ENCODE data around the gene NAGPA. TPM values are rescaled to one million over a fixed set of nuclear protein-coding genes. Genes with fewer than 3 reads are reported as not detected.
"Not testable (repeated sequence)": the region's sequence is repeated elsewhere in the genome, so short reads cannot be mapped to it uniquely, and the experiment has no call there.

NAGPA gene
- total RNA-seq, 1 donor from 2014 or later: 73.7 TPM

DNA sequence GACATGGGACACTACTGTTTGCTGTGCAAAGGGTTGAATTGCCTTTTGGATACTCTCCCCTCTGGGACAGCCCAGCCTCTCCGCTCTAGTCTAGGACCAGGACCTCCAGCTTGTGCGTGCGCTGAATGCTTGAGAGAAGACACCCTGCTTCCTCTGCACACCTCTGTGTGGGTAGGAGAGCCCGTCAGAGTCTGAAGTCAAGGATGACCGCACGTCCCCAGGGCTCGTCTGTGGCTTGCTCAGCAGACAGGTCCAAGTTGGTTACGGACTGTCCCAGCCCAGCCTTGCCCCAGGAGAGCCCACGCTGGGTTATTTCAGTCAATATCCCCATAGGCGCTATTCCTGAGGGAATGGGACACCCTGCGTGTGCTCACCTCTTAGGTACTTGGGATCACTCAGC, 28.3 kb upstream of the NAGPA start:
- DNase-seq (ENCODE audit: extremely low read depth, low read depth, low spot score): no peak

DNA sequence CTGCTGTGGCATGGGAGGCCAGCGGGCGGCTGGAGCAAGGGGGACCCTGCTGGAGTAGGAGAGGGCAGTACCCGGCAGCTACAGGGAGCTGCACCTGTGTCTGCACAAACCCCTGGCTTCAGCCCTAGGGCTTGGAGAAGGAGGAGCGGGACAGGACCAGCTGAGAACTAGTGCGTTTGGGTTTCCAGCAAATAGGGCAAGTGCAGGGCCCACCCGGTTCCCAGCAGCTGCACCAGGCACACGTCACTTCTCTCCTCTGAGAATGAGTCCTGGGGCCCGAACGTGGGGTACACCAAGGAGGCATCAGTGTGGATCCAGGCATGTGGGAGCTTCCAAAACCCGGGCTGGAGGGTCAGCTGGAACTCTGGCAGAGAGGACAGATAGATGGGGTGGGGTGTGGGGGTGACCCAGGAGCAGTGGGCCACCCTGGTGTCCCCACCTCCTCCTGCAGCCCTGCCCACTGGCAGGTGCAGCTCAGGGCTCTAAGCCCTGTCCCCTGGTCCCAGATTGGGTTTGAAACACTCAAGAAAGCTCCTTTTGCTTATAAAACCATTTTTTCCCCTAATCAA, 26.4 kb upstream of the NAGPA start:
- no peak for DNase-seq (ENCODE audit: extremely low read depth, low read depth, low spot score)

DNA sequence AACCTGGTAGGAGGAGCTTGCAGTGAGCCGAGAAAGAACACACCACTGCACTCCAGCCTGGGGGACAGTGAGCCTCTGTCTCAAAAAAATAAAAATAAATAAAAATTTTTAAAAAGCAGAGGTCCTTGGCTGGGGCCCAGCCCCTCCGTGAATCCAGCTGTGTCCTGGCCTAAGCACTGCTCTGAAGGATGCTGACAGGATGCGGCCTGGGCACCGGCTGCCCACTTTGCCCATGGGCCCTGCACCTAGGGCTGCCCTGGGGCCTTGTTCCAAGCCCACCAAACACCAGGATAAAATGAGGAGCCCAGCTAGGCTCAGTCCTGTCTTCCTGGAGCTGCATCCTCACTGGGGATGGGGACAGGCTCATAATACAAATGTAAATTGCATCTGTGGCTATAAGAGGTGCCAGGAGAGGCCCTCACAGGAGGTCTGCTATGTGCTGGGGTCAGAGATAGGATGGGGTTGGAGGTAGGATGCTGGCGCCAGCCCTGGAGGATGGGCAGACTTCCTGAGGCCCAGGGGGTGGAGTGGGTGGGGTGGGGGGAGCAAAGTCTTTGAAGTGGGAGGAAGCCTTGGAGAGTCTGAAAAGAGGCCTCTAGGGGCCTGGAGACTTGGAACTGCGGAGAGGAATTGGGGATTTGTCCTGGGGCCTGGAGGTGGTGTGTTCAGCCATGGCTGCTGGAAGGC, 25.8 kb upstream of the NAGPA start:
- no peak for DNase-seq (ENCODE audit: extremely low read depth, low read depth, low spot score)

DNA sequence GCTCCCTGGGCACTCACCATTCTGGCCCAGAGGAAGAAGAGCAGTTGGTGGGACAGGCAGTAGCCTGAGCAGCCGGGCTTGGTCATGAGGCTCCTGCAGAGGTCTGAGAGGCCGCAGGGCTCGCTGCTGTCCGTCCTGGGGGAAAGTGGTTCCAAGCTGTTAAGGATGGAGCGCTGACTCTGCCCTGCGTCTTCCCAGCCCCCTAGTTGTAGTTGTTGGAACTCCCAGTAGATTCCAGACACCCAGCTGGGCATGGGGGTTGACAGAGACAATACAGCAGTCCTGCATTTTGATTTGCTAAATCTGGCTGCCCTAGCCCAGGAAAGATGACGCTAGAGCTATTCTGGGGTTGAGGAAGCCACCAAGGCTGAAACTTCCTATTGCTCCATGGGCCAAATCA, 24.7 kb upstream of the NAGPA start:
- DNase-seq (ENCODE audit: extremely low read depth, low read depth, low spot score): no peak

DNA sequence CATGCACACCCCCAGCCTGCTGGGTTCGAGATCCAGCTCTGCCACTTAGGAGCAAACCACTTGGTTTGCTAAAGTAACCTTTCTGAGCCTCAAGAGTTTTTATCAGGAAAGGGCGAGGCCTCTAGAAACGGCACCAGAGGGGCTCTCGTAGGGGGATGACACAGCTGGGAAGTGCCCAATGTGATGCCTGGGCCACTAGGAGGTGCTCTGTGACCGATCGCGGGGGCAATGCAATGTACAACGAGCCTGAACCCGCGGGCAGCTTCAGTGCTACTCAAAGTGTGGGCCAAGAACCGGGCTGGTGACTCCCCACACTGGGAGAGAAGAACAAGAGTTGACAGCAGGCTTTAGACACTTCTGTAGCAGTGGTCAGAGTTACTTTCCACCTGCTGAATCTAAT, 22.6 kb upstream of the NAGPA start:
- DNase-seq (ENCODE audit: extremely low read depth, low read depth, low spot score): no peak

DNA sequence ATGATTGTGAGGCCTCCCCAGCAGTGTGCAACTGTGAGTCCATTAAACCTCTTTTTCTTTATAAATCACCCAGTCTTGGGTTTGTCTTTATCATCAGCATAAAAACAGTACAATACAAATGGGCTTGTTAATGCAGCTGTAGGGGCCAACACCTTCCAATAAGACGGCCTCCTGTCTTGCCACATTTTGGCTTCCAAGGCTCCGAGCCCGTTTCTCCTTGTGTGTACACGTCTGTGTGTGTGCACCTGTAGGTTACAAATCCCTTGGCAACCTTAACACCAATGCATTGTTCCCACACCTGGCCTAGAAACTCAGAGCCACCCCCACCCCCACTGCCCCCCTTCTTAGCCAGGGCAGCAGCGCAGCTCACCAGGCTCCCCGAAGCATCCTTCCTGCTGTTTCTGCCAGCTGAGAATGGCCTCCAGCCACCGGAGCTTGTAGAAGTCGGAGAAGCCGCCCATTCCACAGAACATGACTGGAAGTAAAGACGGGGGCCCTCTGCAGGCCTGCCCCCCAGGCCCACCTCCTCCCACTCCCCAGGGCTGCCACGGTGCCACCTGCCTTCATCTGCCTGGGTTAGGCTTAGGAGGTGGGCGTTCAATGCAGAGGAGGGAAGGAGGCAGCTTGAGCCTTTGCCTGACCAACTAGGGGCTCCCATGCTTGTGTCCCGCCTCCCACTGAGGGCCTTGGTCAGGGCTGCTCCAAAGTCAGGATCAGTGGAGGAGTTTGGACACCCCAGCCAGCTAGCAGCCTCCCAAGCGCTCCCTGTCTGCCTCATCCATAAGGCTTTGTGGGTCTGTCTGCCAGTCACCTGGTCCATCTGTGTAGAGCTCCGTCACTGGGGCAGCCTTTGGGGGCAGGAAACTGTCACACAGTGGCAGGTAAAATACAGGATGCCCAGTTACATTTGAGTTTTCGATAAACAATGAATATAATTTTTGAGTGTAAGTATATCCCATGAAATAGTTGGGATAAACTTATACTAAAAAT, 21.4 kb upstream of the NAGPA start:
- no peak for DNase-seq (ENCODE audit: extremely low read depth, low read depth, low spot score)

DNA sequence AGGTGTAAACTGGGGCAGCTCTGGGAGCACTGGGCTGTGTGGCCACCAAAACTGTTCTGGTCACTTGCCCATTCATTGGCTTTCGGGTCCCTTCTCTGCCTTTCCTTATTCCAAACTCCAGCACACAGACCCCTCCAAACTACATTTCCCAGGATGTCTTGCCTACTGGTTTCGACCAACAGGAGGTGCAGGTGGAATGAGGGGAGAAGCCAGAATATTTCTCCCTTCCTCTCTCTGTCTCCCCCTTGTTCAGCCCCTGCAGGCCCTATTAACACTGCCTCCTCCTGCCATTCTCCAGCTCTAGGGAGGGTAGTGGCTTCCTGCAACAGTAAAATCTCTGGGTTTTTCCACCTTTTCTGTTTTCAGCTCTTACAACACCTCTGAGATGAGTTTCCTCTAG, 13.2 kb upstream of the NAGPA start:
- no peak for DNase-seq (ENCODE audit: extremely low read depth, low read depth, low spot score)

DNA sequence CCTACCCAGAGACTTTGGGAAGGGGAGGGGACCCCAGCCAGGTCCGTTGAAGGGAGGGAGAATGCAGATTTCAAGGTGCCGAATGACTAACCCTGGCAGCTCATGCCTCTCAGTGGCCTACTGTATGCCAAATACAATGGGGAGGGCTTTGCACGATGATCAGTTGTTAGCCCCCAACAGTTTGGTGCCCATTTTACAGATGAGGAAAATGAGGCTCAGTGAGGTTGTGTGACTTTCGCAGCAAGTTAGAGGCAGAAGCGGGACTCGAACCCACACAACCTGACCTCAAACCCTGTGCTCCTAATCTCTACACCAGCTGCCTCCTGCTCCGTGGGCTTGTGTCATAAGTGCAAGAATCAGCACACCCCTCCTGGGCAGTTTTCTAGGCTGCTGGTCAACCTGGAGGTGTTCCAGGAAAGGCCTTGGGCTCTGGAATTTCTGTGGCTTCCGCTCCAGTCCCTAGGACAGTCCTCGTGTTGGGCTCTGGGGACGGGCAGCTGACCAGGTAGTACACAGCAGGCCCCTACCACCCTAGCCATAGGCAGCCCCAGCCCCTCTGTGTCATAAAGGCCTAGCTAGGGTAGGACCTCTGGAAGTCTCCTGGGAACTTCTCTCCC, 11.9 kb upstream of the NAGPA start:
- no peak for DNase-seq (ENCODE audit: extremely low read depth, low read depth, low spot score)

DNA sequence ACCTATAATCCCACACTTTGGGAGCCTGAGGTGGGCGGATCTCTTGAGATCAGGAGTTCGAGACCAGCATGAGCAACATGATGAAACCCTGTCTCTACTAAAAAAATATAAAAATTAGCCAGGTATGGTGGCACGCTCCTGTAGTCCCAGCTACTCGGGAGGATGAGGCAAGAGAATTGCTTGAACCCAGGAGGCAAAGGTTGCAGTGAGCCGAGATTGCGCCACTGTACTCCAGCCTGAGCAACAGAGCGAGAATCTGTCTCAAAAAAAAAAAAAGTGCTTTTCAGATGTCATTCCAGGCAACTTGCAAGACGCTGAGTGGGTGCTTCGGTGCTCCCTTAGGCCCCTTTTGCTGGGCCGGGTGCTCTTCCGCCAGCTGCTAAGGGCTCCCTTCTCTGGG, 10.8 kb upstream of the NAGPA start:
- DNase-seq (ENCODE audit: extremely low read depth, low read depth, low spot score): not testable (repeated sequence)

DNA sequence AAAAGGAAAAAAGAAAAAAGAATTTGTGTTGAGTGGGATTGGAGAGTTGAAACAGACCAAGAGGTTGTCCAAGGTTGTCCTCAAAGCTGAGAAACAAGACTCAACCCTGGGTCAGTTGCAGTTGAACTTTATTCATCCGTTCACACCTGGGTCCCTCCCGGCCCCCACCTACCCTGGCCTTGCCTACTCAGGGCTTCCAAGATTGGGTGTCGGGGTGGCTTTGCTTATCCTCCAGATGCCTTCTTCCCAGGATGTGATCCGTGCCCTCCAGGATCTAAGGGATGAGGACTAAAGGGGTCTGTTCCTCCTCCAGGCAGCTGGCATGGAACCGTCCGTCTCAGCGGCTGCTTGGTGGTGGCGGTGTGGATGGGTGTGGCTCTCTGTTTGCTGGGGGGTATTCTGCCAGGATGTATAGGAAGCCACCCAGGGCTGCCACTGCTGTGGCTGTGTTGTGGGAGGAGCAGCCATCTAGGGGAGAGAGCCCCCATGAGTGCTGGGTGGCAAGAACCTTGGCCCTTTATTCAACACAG, 10.3 kb upstream of the NAGPA start:
- no peak for DNase-seq (ENCODE audit: extremely low read depth, low read depth, low spot score)

DNA sequence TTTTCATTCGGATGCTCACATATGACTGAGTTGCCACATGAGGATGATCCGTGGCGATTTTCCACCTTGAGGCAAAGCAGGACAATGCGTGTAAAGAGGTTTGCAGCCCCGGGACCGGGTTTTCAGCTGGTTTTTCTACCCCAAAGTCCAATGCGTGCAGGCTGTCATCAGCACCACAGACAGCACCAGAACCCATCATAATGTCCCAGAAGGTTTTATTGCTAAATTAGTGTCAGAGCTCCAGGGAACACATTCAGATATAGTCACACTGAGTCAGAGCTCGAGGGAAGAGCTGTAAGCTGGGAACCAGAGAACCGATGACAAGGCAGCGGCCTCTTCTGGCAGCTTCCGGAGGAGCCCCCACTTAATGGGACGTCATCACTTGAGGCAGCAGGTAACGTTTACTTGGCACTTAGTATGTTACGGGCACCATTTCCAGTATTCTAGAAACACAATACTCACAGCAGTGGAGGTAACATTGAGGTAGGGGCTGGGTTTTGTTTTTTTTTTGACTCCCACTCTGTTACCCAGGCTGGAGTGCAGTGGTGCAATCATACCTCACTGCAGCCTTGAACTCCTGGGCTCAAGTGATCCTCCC, 8.9 kb upstream of the NAGPA start:
- DNase-seq (ENCODE audit: extremely low read depth, low read depth, low spot score): no peak

DNA sequence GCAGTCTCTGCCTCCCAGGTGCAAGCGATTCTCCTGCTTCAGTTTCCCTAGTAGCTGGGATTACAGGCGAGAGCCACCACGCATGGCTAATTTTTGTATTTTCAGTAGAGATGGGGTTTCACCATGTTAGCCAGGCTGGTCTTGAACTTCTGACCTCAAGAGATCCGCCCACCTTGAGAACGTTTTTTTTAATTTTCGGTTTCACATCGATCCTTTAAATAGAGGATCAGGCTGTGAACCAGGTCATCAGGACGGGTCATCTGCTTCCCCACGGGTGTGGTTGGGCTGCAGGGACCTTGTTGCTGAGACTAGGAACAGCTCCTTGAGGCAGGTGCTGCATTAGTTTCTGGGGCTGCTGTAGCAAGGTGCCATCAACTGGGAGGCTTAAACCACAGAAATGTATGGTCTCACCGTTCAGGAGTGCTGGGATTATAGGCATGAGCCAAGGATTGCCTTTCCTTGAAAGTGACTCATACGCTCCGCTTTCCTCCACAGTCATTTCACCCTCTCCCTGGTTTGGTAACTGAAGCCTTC, 7.9 kb upstream of the NAGPA start:
- DNase-seq (ENCODE audit: extremely low read depth, low read depth, low spot score): no peak

DNA sequence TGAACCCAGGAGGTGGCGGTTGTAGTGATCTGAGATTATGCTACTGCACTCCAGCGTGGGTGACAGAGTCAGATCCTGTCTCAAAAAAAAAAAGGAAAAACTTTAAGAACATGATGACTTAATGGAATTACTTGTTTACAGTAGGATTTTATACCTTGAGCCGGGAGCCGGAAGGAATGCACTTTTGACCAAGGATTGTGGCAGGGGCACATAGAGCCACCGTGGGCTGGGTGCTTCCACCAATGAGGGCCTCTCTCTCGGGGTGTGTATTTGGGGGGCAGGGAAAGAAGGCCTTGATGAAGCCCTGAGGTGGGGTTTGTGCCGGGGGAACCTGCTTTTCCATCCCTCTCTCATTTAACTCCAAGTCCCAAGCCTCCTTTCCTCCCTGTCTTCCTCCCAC, 6.7 kb upstream of the NAGPA start:
- no peak for DNase-seq (ENCODE audit: extremely low read depth, low read depth, low spot score)

DNA sequence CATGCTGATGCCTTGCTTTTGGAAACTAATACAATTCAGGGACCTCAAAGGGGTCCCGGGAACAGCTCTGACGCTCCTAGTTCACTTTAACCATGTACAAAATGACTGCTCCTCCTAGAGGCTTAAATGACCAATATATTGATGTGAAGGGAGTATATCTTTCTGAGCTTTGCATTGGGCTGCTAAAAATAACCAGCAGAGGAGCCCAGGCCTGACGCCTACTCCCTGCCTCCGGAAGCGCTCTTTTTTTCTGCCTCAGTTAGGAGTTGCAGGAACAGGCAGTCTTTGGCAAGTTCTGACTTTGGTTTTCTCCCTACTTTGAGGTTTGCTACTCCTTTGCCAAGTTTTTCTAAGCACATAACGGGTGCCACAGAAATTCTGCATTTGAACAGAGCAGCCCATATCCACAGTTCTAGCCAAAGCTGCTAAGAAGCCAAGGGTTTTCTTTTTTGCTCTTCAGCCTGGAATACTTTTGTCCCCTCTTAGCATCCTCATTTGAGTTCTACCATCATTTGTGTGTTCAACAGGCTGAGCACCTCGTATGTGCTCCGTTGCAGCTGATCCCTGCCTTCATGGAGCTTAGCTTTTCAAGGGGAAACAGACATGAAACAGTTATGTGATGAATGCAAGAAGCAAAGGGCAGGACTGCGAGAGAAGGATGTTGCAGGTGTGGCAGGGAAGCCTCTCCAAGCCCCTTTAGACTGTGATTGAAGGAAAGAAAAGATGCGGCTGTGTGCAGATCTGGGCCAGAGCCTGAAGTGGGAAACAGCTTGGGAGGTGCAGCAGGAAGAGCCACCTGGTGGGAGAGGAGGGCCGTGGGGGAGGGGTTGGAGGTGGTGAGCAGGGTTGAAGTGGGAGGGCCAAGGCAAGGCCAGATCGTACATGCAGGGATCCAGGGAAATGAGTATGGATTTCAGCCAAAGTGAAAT, 2.8 kb upstream of the NAGPA start:
- no peak for DNase-seq (ENCODE audit: extremely low read depth, low read depth, low spot score)

DNA sequence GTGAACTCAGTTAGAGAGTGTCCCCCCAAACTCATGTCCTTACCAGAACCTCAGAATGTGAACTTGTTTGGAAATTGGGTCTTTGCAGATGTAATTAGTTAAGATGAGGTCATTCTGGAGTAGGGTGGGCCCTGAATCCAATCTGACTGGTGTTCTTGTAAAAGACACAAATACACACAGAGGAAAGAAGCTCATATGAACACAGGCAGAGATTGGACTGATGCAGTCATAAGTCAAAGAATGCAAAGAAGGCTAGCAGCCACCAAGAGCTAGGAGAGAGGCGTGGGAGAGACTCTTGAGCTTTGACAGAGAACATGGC, 2.1 kb upstream of the NAGPA start:
- no peak for DNase-seq (ENCODE audit: extremely low read depth, low read depth, low spot score)

DNA sequence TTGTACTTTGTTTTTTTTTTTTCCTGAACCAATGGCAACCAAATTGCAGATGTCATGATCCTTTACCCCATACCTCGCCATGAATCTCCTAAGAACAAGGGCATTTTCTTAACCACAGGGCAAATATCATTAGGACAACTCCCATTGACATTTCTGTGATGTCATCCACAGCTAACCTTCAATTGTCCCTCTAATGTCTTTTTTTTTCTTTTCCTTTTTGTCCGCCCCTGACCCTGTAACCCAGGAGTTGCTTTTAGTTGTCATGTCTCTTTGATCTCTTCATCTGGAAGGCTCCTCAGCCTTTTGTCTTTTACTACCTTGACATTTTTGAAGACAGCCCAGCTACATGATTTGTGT, 410 bp upstream of the NAGPA start:
- DNase-seq (ENCODE audit: extremely low read depth, low read depth, low spot score): no peak

DNA sequence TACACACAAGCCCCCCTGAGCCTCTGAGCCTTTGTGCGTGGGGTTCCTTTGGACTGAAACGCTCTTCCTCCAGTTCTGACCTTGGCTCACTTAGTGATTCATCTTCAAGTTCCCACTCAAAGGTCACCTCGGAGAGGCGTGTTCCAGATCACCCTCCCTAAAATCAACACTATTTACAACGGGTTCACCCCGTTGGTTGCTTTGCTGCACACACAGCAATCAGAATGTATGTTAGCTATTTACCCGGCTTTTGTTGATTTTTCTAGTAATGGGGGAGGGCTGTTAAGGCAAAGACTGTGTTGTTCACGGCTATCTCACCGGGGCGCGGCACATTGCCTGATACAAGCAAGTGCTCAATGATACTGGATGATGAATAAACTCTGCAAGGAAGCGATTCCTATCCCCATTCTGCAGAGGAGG, 977 bp downstream of the NAGPA start:
- DNase-seq (ENCODE audit: extremely low read depth, low read depth, low spot score): no peak

DNA sequence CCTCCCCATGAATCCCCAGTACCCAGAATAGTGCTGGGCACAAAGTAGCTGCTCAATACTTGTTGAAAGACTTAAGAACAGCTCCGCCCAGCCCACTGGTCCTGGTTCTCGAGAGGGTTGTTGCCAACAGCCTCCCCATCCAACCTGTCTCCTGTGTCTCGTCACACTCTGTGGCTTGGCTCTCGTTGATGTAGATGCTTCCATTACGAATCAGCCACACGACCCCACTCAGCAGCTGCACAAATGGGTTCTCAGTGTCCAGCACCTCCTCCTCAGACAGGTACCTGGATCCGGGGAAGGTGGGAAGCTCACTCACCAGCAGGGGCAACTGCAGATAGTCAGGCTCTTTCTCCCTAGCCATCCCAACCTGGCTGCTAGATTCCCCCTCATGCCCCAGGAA, 2.1 kb downstream of the NAGPA start:
- no peak for DNase-seq (ENCODE audit: extremely low read depth, low read depth, low spot score)

DNA sequence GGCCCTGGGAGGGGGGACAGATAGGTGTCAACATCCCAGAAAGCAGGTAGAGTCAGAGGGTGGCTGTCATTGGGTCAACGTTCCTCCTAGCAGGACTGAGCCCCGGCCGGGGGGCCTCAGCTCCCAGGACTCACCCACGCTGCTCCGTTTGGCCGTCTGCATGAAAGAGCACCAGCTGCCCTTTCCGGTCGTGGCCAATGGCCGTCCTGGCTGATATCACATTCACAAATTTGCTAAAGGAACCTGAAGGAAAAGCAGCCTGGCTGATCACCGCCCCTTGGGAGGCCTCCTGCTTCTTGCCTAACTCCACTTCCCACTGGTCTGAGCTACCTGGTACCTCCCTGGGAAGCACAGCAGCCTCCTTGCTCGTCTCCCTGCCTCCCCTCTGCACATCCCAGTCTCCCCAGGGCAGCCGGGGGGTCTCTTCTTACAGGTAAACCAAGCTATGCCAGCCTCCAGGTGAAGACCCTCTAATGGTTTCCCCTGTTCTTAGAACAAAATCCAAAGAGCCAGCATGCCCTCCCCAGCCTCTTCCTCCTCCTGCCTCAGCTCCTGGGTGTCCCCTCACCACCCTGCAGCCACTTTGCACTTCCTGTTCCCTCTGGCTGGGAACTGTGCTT, 3.4 kb downstream of the NAGPA start:
- DNase-seq (ENCODE audit: extremely low read depth, low read depth, low spot score): no peak

Data from glomerular endothelial cell (primary cell).